HEK293T (cell line): ENCODE data around the gene VPS4B.

Experiments used
- CTCF ChIA-PET: fragments of 350-600 bp; formaldehyde crosslinking; extraction: SDS; loops from one replicate; lab custom pipeline; 2021; ENCODE audit warnings: antibody characterized with exemption, inconsistent platforms; lab: Yijun Ruan, JAX
- POLR2A ChIA-PET: fragments of 350-600 bp; formaldehyde crosslinking; extraction: SDS; loops from one replicate; lab custom pipeline; 2020; ENCODE audit warnings: antibody characterized with exemption, inconsistent platforms; lab: Yijun Ruan, JAX
- DNase-seq: peaks from one replicate; pipeline ENCODE4 v3.0.0; 2012; ENCODE audit warnings: mixed read lengths; ENCODE audit errors: extremely low spot score
- ARNT ChIP-seq: fragments of 450-650 bp; IDR thresholded peaks from 2 replicates; pipeline ENCODE4 v1.6.1; 2017; ENCODE audit warnings: mild to moderate bottlenecking
- BHLHE40 ChIP-seq: fragments of 450-650 bp; IDR thresholded peaks from 2 replicates; pipeline ENCODE4 v1.6.1; 2016; ENCODE audit warnings: mild to moderate bottlenecking, moderate library complexity, borderline replicate concordance
- CTBP1 ChIP-seq: fragments of 450-650 bp; IDR thresholded peaks from 2 replicates; pipeline ENCODE4 v1.6.1; 2016; ENCODE audit warnings: borderline replicate concordance
- ELF4 ChIP-seq: fragments of 450-650 bp; IDR thresholded peaks from 2 replicates; pipeline ENCODE4 v1.6.1; 2017; ENCODE audit warnings: antibody characterized with exemption
- FOXA1 ChIP-seq: fragments of 450-650 bp; IDR thresholded peaks from 2 replicates; pipeline ENCODE4 v1.6.1; 2016; ENCODE audit warnings: mild to moderate bottlenecking
- FOXK2 ChIP-seq: fragments of 450-650 bp; IDR thresholded peaks from 2 replicates; pipeline ENCODE4 v1.6.1; 2016; ENCODE audit warnings: mild to moderate bottlenecking
- FOXM1 ChIP-seq: fragments of 450-650 bp; IDR thresholded peaks from 2 replicates; pipeline ENCODE4 v1.6.1; 2017; ENCODE audit warnings: mild to moderate bottlenecking, borderline replicate concordance
- HDGF ChIP-seq: fragments of 450-650 bp; IDR thresholded peaks from 2 replicates; pipeline ENCODE4 v1.6.1; 2017; ENCODE audit warnings: antibody characterized with exemption, borderline replicate concordance
- L3MBTL2 ChIP-seq: fragments of 450-650 bp; conservative IDR thresholded peaks from 2 replicates; pipeline ENCODE4 v1.6.1; 2016; ENCODE audit warnings: mild to moderate bottlenecking
- LEF1 ChIP-seq: fragments of 450-650 bp; IDR thresholded peaks from 2 replicates; pipeline ENCODE4 v1.6.1; 2017; ENCODE audit warnings: mild to moderate bottlenecking, borderline replicate concordance
- NFRKB ChIP-seq: fragments of 450-650 bp; IDR thresholded peaks from 2 replicates; pipeline ENCODE4 v1.6.1; 2016; ENCODE audit warnings: mild to moderate bottlenecking, moderate library complexity
- SP1 ChIP-seq: fragments of 450-650 bp; IDR thresholded peaks from 2 replicates; pipeline ENCODE4 v1.6.1; 2017
- SUZ12 ChIP-seq: fragments of 450-650 bp; IDR thresholded peaks from 2 replicates; pipeline ENCODE4 v1.6.1; 2016; ENCODE audit warnings: mild to moderate bottlenecking
- TARDBP ChIP-seq: fragments of 450-650 bp; IDR thresholded peaks from 2 replicates; pipeline ENCODE4 v1.6.1; 2016
- ZNF384 ChIP-seq: fragments of 450-650 bp; IDR thresholded peaks from 2 replicates; pipeline ENCODE4 v1.6.1; 2016
- TF ChIP-seq, protein P1 (sequence below): fragments of 450-650 bp; IDR thresholded peaks from 2 replicates; pipeline ENCODE4 v1.6.1; 2016

The VPS4B gene

DNA sequence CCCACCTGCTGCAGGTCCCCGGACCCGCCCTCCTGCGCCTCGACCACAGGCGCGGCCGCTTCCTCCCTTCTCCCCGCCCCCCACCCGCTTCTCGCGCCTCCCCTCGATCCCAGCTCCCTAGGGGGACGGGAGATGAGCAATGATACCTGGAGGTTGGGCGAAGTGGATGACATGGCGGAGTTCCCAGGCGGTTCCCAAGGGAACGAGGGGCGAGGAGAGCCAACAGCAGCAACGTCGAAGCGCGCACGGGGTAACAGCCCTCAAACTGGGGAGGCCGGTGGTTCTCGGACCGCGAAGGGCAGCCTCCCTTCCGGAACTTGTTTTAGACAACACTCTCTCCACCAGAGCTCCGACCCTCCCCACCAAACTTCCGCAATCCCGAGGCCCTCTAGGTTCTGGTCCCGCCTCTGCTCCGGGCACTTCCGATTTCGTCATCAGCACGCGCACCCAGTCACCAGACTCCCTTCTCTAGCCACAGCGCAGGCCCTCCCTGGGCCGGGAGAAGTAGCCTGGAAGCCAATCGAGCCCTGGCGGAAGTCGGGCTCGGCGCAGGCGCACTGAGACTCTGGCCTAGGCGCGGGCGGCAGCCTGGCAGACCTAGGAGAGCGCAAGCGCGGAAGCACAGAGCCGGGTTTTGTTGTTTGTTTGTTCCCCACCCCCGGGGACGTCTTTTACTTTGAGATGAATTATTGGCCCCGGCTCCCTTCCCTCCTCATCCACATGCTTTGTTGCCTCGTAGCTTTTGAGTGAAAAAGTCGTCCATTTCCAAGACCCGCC, at the start of gene VPS4B:
VPS4B (minus strand) TSS at position 390 of the 777 bp plus-strand sequence; CDS start at position 173, 217 bp downstream.
- DNase-seq = peak; percentile 92
- CTCF ChIA-PET = no interaction called here
- TF ChIP-seq CTBP1 (peak; percentile 69; the same call in 1 of the 2 replicates), NFRKB (no peak), LEF1 (no peak), L3MBTL2 (peak; percentile 72), SP1 (no peak), HDGF (no peak), FOXM1 (no peak), FOXK2 (no peak), ZNF384 (no peak), FOXA1 (no peak), ARNT (no peak), ELF4 (peak; percentile 93), SUZ12 (no peak)
- TF ChIP-seq, protein P1, sequence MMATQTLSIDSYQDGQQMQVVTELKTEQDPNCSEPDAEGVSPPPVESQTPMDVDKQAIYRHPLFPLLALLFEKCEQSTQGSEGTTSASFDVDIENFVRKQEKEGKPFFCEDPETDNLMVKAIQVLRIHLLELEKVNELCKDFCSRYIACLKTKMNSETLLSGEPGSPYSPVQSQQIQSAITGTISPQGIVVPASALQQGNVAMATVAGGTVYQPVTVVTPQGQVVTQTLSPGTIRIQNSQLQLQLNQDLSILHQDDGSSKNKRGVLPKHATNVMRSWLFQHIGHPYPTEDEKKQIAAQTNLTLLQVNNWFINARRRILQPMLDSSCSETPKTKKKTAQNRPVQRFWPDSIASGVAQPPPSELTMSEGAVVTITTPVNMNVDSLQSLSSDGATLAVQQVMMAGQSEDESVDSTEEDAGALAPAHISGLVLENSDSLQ = peak; percentile 74
- POLR2A ChIA-PET = interaction anchor here (0.6 to 1.6 kb wide), 12 partner anchors 11 to 91 kb away, joined by 3 to 10 read pairs (median 3); no protein-coding TSS in a partner anchor

DNA sequence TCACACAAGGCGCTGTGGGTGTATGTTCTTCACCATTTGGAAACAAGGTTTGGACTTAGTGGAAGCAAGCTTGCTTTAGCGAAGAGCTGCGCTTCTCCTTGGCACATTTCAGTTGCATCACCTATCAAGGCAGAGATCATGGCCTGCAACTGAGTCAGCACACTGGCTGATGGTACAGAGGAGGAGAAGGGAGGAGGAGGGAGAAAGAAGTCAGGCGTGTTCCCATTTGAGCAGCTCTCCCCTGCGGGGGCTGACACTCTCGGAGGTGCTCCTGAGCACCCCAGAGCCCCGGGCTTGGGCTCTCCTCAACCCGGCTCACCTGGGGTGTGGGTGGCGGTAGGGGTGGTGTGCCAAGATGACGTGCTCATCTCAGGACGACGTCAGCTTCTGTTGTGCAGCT, 48.5 kb upstream of the VPS4B start:
- no peak for TF ChIP-seq TARDBP
- TF ChIP-seq ZNF384 = no peak
- POLR2A ChIA-PET = no interaction called here
- CTCF ChIA-PET = no interaction called here
- DNase-seq = no peak

DNA sequence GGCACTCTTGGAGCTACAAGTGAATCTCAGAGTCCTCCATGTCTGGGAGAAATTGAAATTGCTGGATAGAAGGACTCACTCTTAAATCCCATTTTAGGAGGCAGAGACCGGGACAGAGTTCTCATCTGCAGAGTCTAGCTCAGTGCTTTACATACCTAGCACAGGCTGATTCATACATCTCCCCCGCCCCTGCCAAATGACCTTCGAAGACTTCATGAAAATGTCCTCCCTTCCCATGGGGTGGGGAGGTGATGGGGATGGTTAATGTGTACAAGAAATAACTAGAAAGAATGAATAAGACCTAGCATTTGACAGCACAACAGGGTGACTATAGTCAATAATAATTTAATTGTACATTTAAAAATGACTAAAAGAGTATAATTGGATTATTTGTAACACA, 46.3 kb upstream of the VPS4B start:
- no peak for DNase-seq
- ChIA-PET CTCF (interaction anchor here (0.6 kb wide), 1 partner anchor 24 kb away, joined by 4 read pairs; no protein-coding TSS in a partner anchor), POLR2A (no interaction called here)
- TF ChIP-seq, protein P1 = no peak
- TF ChIP-seq LEF1 = no peak
- no peak for TF ChIP-seq SUZ12
- TF ChIP-seq BHLHE40 = no peak
- no peak for TF ChIP-seq FOXA1
- TF ChIP-seq ZNF384 = no peak
- no peak for TF ChIP-seq L3MBTL2
- no peak for TF ChIP-seq ELF4
- no peak for TF ChIP-seq NFRKB
- TF ChIP-seq TARDBP = no peak

GRCh38 chr18:63467699-63468098, 45.4 kb upstream of the VPS4B start:
- CTCF ChIA-PET = interaction anchor here (0.6 kb wide), 1 partner anchor 23 kb away, joined by 4 read pairs; no protein-coding TSS in a partner anchor
- TF ChIP-seq HDGF (no peak), BHLHE40 (no peak)

GRCh38 chr18:63465059-63465458, 42.8 kb upstream of the VPS4B start:
- ChIA-PET CTCF (interaction anchor here (0.6 kb wide), 1 partner anchor 18 kb away, joined by 3 read pairs; no protein-coding TSS in a partner anchor), POLR2A (no interaction called here)
- TF ChIP-seq SP1 = no peak
- no peak for TF ChIP-seq TARDBP
- no peak for TF ChIP-seq ARNT
- TF ChIP-seq NFRKB = no peak
- TF ChIP-seq HDGF = no peak
- TF ChIP-seq LEF1 = no peak
- DNase-seq = no peak

More at GRCh38 chr18:63467699-63468098, 45.4 kb upstream of the VPS4B start:
- POLR2A ChIA-PET = no interaction called here
- DNase-seq = no peak

- no peak for DNase-seq
- TF ChIP-seq ARNT = no peak
- TF ChIP-seq, protein P1 = no peak
- no peak for TF ChIP-seq FOXK2
- TF ChIP-seq FOXA1 = no peak
- no peak for TF ChIP-seq L3MBTL2
- TF ChIP-seq SUZ12 = no peak
- no peak for TF ChIP-seq NFRKB
- TF ChIP-seq HDGF = no peak
- TF ChIP-seq ZNF384 = no peak
- no peak for TF ChIP-seq SP1
- no peak for TF ChIP-seq BHLHE40
- TF ChIP-seq FOXM1 = no peak
- no peak for TF ChIP-seq ELF4
- TF ChIP-seq CTBP1 = no peak
- no peak for TF ChIP-seq LEF1
- TF ChIP-seq TARDBP = no peak
- POLR2A ChIA-PET = no interaction called here
- CTCF ChIA-PET = interaction anchor here (0.6 kb wide), 1 partner anchor 17 kb away, joined by 3 read pairs; no protein-coding TSS in a partner anchor
Observed at GRCh38 chr18:63464434-63464833, 42.2 kb upstream of the VPS4B start.
